T-helper 1 cell treated with Interleukin-12 subunit alpha and Interleukin-12 subunit beta and Interleukin-4 antibody, amounts not matched to agents 30 μg/mL and 1 μg/mL, for 36 hours (primary cell): ENCODE data around the gene TAOK2.

Experiments used
- H3K27ac Mint-ChIP-seq: one replicate; pipeline ENCODE4 v1.8.0; 2021; ENCODE audit warnings: mild to moderate bottlenecking, mixed read lengths
- H3K27me3 Mint-ChIP-seq: one replicate; pipeline ENCODE4 v1.8.0; 2021; ENCODE audit warnings: low read depth, mixed read lengths
- H3K36me3 Mint-ChIP-seq: one replicate; pipeline ENCODE4 v1.8.0; 2021; ENCODE audit warnings: low read depth, mixed read lengths
- H3K4me1 Mint-ChIP-seq: one replicate; pipeline ENCODE4 v1.8.0; 2021; ENCODE audit warnings: low read depth, mixed read lengths
- H3K4me3 Mint-ChIP-seq: one replicate; pipeline ENCODE4 v1.8.0; 2021; ENCODE audit warnings: mild to moderate bottlenecking, moderate library complexity, mixed read lengths
- H3K9me3 Mint-ChIP-seq: one replicate; pipeline ENCODE4 v1.8.0; 2021; ENCODE audit warnings: mixed read lengths

The TAOK2 gene

GRCh38 chr16:29977063-29977825 lies 3.6 kb downstream of the TAOK2 start:
- Mint-ChIP-seq H3K27ac (no peak overlapping the region), H3K27me3 (no peaks in the 10 kb centered on the region), H3K9me3 (no peaks in the 10 kb centered on the region), H3K4me1 (peaks cover 29% of the 10 kb centered on the region), H3K4me3 (no peak overlapping the region), H3K36me3 (peaks cover 19% of the 10 kb centered on the region)

- no peak overlapping the region for H3K27ac Mint-ChIP-seq
Observed at GRCh38 chr16:29978081-29978480, 4.4 kb downstream of the TAOK2 start.

DNA sequence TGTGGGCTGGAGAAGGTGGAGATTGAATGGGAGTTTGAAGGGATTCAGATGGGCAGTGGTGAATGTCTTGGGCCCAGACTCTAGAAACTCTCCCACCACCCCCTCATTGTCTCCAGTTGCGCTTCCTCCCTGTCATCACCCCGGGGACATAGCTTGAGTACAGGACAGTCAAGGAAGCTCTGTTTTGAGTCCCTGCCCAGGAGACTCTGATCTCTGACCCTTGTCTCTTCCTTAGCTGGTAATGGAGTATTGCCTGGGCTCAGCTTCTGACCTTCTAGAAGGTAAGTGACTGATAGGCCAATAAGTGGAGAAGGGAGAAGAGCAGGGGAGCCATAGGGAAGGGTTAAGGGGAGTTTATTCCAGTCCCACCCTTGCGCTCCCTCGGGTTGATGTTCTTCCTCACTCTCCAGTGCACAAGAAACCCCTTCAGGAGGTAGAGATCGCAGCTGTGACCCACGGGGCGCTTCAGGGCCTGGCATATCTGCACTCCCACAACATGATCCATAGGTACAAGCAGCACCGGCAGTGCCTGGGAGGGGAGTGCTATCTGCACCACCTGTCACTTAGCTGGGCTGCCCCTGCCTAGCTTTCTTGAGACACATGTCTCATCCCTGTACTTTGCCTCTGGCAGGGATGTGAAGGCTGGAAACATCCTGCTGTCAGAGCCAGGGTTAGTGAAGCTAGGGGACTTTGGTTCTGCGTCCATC lies 5.0 kb downstream of the TAOK2 start:
- no peaks in the 10 kb centered on the region for H3K27me3 Mint-ChIP-seq
- peaks cover 21% of the 10 kb centered on the region for H3K4me1 Mint-ChIP-seq
- peaks cover 29% of the 10 kb centered on the region for H3K36me3 Mint-ChIP-seq
- no peak overlapping the region for H3K4me3 Mint-ChIP-seq
- H3K27ac Mint-ChIP-seq, result no peak overlapping the region
- H3K9me3 Mint-ChIP-seq, result no peaks in the 10 kb centered on the region

More at GRCh38 chr16:29978081-29978480, 4.4 kb downstream of the TAOK2 start:
- Mint-ChIP-seq H3K4me3 (no peak overlapping the region), H3K36me3 (peaks cover 26% of the 10 kb centered on the region), H3K9me3 (no peaks in the 10 kb centered on the region), H3K27me3 (no peaks in the 10 kb centered on the region), H3K4me1 (peaks cover 25% of the 10 kb centered on the region)

GRCh38 chr16:29982560-29983419 lies 9.1 kb downstream of the TAOK2 start:
- Mint-ChIP-seq H3K27me3 (no peaks in the 10 kb centered on the region), H3K9me3 (no peaks in the 10 kb centered on the region), H3K27ac (no peak overlapping the region), H3K36me3 (peaks cover 41% of the 10 kb centered on the region), H3K4me3 (no peak overlapping the region), H3K4me1 (no peaks in the 10 kb centered on the region)

DNA sequence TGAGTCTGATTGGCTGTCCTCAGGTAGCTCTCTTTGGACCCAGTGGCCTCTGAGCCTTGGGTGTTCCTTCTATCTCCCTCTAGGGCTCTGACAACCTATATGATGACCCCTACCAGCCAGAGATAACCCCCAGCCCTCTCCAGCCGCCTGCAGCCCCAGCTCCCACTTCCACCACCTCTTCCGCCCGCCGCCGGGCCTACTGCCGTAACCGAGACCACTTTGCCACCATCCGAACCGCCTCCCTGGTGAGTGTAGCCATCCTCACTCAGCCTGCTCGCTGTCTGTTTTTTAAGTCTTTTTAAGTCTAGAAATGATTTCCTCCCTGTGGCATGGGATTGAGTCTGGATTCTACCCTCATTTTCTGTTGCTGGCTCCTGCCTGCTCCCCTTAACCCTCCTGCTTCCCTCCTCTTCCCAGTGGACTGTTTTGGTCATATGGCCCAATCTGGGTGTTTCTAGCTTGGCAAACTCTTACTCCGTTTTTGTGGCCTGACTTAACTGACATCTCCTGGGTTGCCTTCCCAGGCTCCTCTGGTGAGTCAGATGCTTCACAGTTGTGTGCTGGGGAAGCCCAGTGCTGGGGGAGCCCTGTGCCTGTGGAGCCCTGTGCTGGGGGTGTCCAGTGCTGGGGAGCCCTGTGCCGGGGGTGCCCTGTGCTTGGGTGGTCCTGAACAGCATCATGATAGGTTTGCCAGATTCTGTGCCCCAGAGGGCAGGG lies 9.9 kb downstream of the TAOK2 start:
- no peaks in the 10 kb centered on the region for H3K9me3 Mint-ChIP-seq

DNA sequence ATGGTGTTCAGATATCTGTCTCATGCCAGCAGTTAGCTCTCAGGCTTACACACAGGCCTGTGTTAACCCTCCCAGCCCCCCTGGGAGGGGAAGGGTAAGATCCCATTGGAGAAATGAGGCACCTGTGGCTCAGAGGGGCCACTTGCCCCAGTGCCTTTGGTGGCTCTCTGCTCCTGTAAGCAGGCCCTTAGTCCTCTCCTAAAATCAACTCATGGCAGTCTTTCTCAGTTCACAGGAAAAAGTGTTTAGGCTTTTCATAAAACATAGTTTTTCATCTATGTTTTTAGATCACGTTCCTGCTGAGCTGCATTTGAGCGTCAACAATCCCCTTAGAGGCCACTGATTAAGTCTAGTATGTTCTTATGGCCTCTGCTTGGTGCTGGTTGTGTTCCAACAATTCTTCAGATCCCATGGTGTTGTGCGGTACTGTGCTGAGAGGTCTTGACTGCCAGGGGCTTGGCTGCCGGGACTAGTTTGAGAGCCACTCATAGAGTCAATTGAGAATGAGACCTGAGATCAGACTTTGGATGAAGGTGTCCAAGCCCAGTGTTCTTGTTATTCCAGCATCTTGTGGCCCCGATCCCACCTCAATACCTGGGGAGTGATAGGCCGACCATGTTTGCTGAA lies 10.6 kb downstream of the TAOK2 start:
- Mint-ChIP-seq H3K36me3 (peaks cover 51% of the 10 kb centered on the region), H3K4me1 (no peaks in the 10 kb centered on the region), H3K9me3 (no peaks in the 10 kb centered on the region), H3K27me3 (no peaks in the 10 kb centered on the region), H3K4me3 (no peak overlapping the region), H3K27ac (no peak overlapping the region)

More for the DNA sequence above, 9.9 kb downstream of the TAOK2 start:
- H3K27me3 Mint-ChIP-seq, result no peaks in the 10 kb centered on the region
- H3K4me1 Mint-ChIP-seq, result no peaks in the 10 kb centered on the region
- H3K36me3 Mint-ChIP-seq, result peaks cover 48% of the 10 kb centered on the region
- H3K4me3 Mint-ChIP-seq, result no peak overlapping the region
- no peak overlapping the region for H3K27ac Mint-ChIP-seq

- Mint-ChIP-seq H3K4me3 (no peak overlapping the region), H3K27ac (no peak overlapping the region), H3K27me3 (no peaks in the 10 kb centered on the region), H3K9me3 (no peaks in the 10 kb centered on the region), H3K4me1 (no peaks in the 10 kb centered on the region), H3K36me3 (peaks cover 46% of the 10 kb centered on the region)
Observed at GRCh38 chr16:29984764-29985147, 11.1 kb downstream of the TAOK2 start.

DNA sequence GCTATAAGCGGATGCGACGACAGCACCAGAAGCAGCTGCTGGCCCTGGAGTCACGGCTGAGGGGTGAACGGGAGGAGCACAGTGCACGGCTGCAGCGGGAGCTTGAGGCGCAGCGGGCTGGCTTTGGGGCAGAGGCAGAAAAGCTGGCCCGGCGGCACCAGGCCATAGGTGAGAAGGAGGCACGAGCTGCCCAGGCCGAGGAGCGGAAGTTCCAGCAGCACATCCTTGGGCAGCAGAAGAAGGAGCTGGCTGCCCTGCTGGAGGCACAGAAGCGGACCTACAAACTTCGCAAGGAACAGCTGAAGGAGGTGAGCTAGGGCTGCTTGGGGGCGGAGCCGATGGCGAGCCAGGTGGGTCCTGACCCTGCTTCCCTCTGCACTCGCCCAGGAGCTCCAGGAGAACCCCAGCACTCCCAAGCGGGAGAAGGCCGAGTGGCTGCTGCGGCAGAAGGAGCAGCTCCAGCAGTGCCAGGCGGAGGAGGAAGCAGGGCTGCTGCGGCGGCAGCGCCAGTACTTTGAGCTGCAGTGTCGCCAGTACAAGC lies 11.7 kb downstream of the TAOK2 start:
- H3K36me3 Mint-ChIP-seq, result peaks cover 43% of the 10 kb centered on the region

DNA sequence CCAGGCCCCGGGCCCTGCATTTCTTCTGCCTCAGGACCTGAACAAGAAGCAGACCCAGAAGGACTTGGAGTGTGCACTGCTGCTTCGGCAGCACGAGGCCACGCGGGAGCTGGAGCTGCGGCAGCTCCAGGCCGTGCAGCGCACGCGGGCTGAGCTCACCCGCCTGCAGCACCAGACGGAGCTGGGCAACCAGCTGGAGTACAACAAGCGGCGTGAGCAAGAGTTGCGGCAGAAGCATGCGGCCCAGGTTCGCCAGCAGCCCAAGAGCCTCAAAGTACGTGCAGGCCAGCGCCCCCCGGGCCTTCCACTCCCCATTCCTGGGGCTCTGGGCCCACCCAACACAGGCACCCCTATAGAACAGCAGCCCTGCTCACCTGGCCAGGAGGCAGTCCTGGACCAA lies 12.6 kb downstream of the TAOK2 start:
- H3K27me3 Mint-ChIP-seq, result no peaks in the 10 kb centered on the region
- H3K9me3 Mint-ChIP-seq, result no peaks in the 10 kb centered on the region
- no peaks in the 10 kb centered on the region for H3K4me1 Mint-ChIP-seq
- no peak overlapping the region for H3K27ac Mint-ChIP-seq
- no peak overlapping the region for H3K4me3 Mint-ChIP-seq
- peaks cover 40% of the 10 kb centered on the region for H3K36me3 Mint-ChIP-seq

More for the DNA sequence above, 11.7 kb downstream of the TAOK2 start:
- Mint-ChIP-seq H3K4me1 (no peaks in the 10 kb centered on the region), H3K27ac (no peak overlapping the region), H3K4me3 (no peak overlapping the region), H3K27me3 (no peaks in the 10 kb centered on the region), H3K9me3 (no peaks in the 10 kb centered on the region)

GRCh38 chr16:29986931-29987330 lies 13.3 kb downstream of the TAOK2 start:
- Mint-ChIP-seq H3K9me3 (no peaks in the 10 kb centered on the region), H3K4me1 (no peaks in the 10 kb centered on the region), H3K27ac (no peak overlapping the region), H3K4me3 (no peak overlapping the region), H3K36me3 (peaks cover 41% of the 10 kb centered on the region), H3K27me3 (no peaks in the 10 kb centered on the region)

- H3K9me3 Mint-ChIP-seq, result no peaks in the 10 kb centered on the region
- no peak overlapping the region for H3K27ac Mint-ChIP-seq
- no peak overlapping the region for H3K4me3 Mint-ChIP-seq
- H3K4me1 Mint-ChIP-seq, result no peaks in the 10 kb centered on the region
- H3K36me3 Mint-ChIP-seq, result peaks cover 40% of the 10 kb centered on the region
- no peaks in the 10 kb centered on the region for H3K27me3 Mint-ChIP-seq
Observed at GRCh38 chr16:29987371-29988085, 13.9 kb downstream of the TAOK2 start.

GRCh38 chr16:29988346-29989075 lies 14.8 kb downstream of the TAOK2 start:
- H3K9me3 Mint-ChIP-seq, result no peaks in the 10 kb centered on the region
- peaks cover 37% of the 10 kb centered on the region for H3K36me3 Mint-ChIP-seq
- no peaks in the 10 kb centered on the region for H3K27me3 Mint-ChIP-seq
- no peaks in the 10 kb centered on the region for H3K4me1 Mint-ChIP-seq
- no peak overlapping the region for H3K27ac Mint-ChIP-seq
- H3K4me3 Mint-ChIP-seq, result no peak overlapping the region
